SU-DHL-6 (cell line): ENCODE measurements around the gene ARHGAP5.

Experiments used
- H2AFZ ChIP-seq: fragments of 200-600 bp; sonication (generic); 2 replicates; pipeline ENCODE4 v1.6.1; 2014; ENCODE audit warnings: low read depth, mild to moderate bottlenecking, moderate library complexity, mixed read lengths, antibody characterized with exemption, low read length; ENCODE audit not compliant: severe bottlenecking
- H3F3A ChIP-seq: fragments of 200-600 bp; shearing (Covaris generic); 2 replicates; pipeline ENCODE4 v1.6.0; 2016; ENCODE audit warnings: antibody characterized with exemption, mild to moderate bottlenecking; ENCODE audit not compliant: insufficient read depth
- H3K27ac ChIP-seq: fragments of 200-600 bp; sonication (generic); 2 replicates; pipeline ENCODE4 v1.5.1; 2016; ENCODE audit warnings: low read depth, mild to moderate bottlenecking, low read length, moderate library complexity, mixed read lengths
- H3K27me3 ChIP-seq: fragments of 200-600 bp; sonication (generic), shearing (Covaris generic); 2 replicates; pipeline ENCODE4 v1.6.0; 2014; ENCODE audit warnings: mild to moderate bottlenecking, low read length
- H3K36me3 ChIP-seq: fragments of 200-600 bp; sonication (generic); 2 replicates; pipeline ENCODE4 v1.6.1; 2014; ENCODE audit warnings: mild to moderate bottlenecking, low read length, mixed read lengths
- H3K4me2 ChIP-seq: fragments of 300-600, 200-600 bp; shearing (Covaris generic), sonication (generic); 2 replicates; pipeline ENCODE4 v1.6.0; 2014; ENCODE audit warnings: low read length, low read depth, mild to moderate bottlenecking; ENCODE audit not compliant: poor library complexity, severe bottlenecking
- H3K4me3 ChIP-seq: fragments of 200-600 bp; sonication (generic); 2 replicates; pipeline ENCODE4 v1.5.1; 2014; ENCODE audit warnings: antibody characterized with exemption, low read length, mild to moderate bottlenecking, mixed read lengths; ENCODE audit not compliant: insufficient read depth, poor library complexity, severe bottlenecking
- H3K79me2 ChIP-seq: fragments of 200-600 bp; sonication (generic); 2 replicates; pipeline ENCODE4 v1.6.1; 2014; ENCODE audit warnings: mild to moderate bottlenecking, low read length, moderate library complexity; ENCODE audit not compliant: insufficient read depth
- H3K9ac ChIP-seq: fragments of 200-600 bp; sonication (generic); 2 replicates; pipeline ENCODE4 v1.7.0; 2014; ENCODE audit warnings: mild to moderate bottlenecking, low read length
- H3K9me2 ChIP-seq: fragments of 200-600 bp; sonication (generic); replicated peaks from 2 replicates; pipeline ENCODE4 v1.6.1; 2014; ENCODE audit warnings: low read length; ENCODE audit not compliant: insufficient read depth
- H3K9me3 ChIP-seq: fragments of 200-600 bp; sonication (generic); 2 replicates; pipeline ENCODE4 v1.6.1; 2014; ENCODE audit warnings: low read length, mixed read lengths; ENCODE audit not compliant: insufficient read depth
- H4K20me1 ChIP-seq: fragments of 200-600 bp; sonication (generic); 2 replicates; pipeline ENCODE4 v1.6.1; 2014; ENCODE audit warnings: low read depth, mild to moderate bottlenecking, antibody characterized with exemption, low read length, moderate library complexity, mixed read lengths
- EZH2phosphoT487 ChIP-seq: fragments of 200-600 bp; sonication (generic), shearing (Covaris generic); conservative IDR thresholded peaks from 2 replicates; pipeline ENCODE4 v1.6.1; 2018; ENCODE audit warnings: mild to moderate bottlenecking, antibody characterized with exemption, low read length, moderate library complexity, mixed read lengths
- TF ChIP-seq, protein P1 (sequence below): fragments of 200-600 bp; sonication (generic); IDR thresholded peaks from one replicate; pipeline ENCODE4 v1.5.1; 2017; ENCODE audit warnings: antibody characterized with exemption, mild to moderate bottlenecking, low read length, moderate library complexity; ENCODE audit not compliant: insufficient read depth, poor library complexity, severe bottlenecking

ARHGAP5 gene

DNA sequence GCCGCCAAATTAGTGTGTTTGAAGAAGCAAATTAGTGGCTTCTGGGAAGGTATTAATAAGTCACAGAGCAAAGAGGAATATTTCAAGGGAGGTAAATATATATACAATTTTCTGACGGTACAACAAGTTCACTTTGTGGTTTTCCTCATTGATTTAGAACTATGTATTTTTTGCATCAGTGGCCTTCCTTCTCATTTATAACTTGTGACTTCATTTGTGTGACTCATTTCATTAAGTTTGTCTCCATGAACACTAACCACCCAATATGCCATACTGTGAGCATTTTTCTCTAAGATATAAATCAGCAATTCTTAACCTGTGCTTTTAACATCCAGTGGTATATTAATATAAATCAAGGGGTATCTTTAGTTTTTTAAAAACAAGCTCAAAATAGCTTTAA, 29.3 kb upstream of the ARHGAP5 start:
- Histone ChIP-seq H3F3A (no peaks in the 10 kb centered on the region), H3K27me3 (no peaks in the 10 kb centered on the region), H3K9me2 (no peaks in the 10 kb centered on the region), H3K9ac (no peak overlapping the region), H3K79me2 (no peaks in the 10 kb centered on the region), H2AFZ (no peak overlapping the region), H3K36me3 (no peaks in the 10 kb centered on the region), H3K9me3 (no peaks in the 10 kb centered on the region), H3K4me2 (no peak overlapping the region), H3K4me3 (no peak overlapping the region), H3K27ac (no peak overlapping the region), H4K20me1 (no peaks in the 10 kb centered on the region)
- no peak for TF ChIP-seq EZH2phosphoT487
- TF ChIP-seq, protein P1, sequence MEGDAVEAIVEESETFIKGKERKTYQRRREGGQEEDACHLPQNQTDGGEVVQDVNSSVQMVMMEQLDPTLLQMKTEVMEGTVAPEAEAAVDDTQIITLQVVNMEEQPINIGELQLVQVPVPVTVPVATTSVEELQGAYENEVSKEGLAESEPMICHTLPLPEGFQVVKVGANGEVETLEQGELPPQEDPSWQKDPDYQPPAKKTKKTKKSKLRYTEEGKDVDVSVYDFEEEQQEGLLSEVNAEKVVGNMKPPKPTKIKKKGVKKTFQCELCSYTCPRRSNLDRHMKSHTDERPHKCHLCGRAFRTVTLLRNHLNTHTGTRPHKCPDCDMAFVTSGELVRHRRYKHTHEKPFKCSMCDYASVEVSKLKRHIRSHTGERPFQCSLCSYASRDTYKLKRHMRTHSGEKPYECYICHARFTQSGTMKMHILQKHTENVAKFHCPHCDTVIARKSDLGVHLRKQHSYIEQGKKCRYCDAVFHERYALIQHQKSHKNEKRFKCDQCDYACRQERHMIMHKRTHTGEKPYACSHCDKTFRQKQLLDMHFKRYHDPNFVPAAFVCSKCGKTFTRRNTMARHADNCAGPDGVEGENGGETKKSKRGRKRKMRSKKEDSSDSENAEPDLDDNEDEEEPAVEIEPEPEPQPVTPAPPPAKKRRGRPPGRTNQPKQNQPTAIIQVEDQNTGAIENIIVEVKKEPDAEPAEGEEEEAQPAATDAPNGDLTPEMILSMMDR: no peak

DNA sequence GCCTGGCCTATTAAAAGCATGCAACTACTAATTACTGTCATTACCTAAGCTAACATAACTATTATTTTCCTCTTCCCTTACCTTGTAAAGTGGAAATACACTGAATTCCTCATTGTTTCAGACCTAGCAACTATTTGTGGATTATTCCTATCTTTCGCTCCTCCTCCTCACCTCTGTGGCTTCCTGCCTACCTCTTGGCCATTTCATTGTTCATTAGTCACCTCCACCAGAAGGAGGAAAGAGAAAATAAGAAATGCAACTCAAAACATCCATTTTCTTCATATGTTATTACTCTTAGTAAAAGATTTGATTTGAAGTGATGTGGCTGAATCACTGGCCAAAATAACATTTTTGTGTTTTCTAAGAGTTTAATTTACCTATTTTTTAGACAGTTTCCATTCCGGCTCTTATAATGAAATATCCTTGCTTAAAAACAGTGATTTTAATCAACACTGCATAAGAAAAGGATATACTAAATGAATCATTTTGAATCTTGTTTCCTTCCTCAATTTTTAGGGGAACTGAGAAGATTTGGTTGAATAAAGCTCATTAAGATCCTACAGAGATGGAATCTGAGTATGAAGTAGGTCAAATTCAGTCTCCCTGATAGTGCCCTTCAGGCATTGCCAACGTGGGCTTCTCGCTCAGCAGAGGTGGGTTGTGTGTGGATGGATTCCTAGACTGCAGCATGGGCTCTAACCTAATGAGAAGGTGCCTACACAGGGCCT, 27.6 kb upstream of the ARHGAP5 start:
- Histone ChIP-seq H3K27ac (no peak overlapping the region), H3K9ac (no peak overlapping the region), H3K79me2 (no peaks in the 10 kb centered on the region), H3K9me3 (no peaks in the 10 kb centered on the region), H2AFZ (no peak overlapping the region), H3K27me3 (no peaks in the 10 kb centered on the region), H3K4me2 (no peak overlapping the region), H4K20me1 (no peaks in the 10 kb centered on the region), H3K36me3 (no peaks in the 10 kb centered on the region), H3K9me2 (no peaks in the 10 kb centered on the region), H3F3A (no peaks in the 10 kb centered on the region), H3K4me3 (no peak overlapping the region)
- TF ChIP-seq, protein P1: no peak
- TF ChIP-seq EZH2phosphoT487: no peak

DNA sequence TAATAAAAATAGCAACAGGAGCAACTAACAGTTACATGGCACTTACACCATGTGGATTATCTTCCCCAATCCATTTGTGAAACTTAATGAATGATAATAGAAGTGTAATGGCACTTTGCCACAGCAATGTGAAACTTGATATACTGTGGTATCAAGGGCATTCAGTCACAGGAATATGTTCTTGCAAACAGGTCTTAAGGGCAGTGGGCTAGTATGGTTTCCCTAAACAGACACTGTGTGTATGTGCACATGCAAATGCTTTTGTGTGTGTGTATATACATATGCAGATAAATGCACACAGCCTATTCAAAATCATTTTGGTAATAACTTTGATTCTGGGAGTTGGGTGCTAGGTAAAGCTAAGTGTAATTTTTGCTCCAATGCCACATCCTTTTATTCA, 26.2 kb upstream of the ARHGAP5 start:
- no peak for TF ChIP-seq EZH2phosphoT487
- TF ChIP-seq, protein P1: no peak
- Histone ChIP-seq H3F3A (no peaks in the 10 kb centered on the region), H3K4me3 (no peak overlapping the region)

More for the DNA sequence above, 26.2 kb upstream of the ARHGAP5 start:
- H3K27ac ChIP-seq: no peak overlapping the region
- H2AFZ ChIP-seq: no peak overlapping the region
- no peaks in the 10 kb centered on the region for H3K9me2 ChIP-seq
- H3K9me3 ChIP-seq: no peaks in the 10 kb centered on the region
- H3K79me2 ChIP-seq: no peaks in the 10 kb centered on the region
- H3K4me2 ChIP-seq: no peak overlapping the region
- no peak overlapping the region for H3K9ac ChIP-seq
- H4K20me1 ChIP-seq: no peaks in the 10 kb centered on the region
- H3K27me3 ChIP-seq: no peaks in the 10 kb centered on the region
- H3K36me3 ChIP-seq: no peaks in the 10 kb centered on the region
